Psoas muscle (tissue), 8 donors: ENCODE results near the gene PMEPA1. TPM values are rescaled to one million over a fixed set of nuclear protein-coding genes. Genes with fewer than 3 reads are reported as not detected.

Source experiments
- ATAC-seq, 4 donors: fragments of 200-7000 bp; cut with Tn5 transposase; one replicate each; pipeline ENCODE4 v1.9.1; 2020; ENCODE audit warnings: moderate library complexity in 3 of 4, mild to moderate bottlenecking in 2 of 4
- DNase-seq, 2 donors: peaks; one replicate each; pipeline ENCODE4 v3.0.0-alpha.2; 2020
- H3K27ac ChIP-seq: fragments of 200-600 bp; one replicate; pipeline ENCODE4 v1.8.0; 2022
- H3K27me3 ChIP-seq, 3 donors: fragments of 200-600 bp in 1 of 3; one replicate each; pipeline versions ENCODE4 v1.6.1 to v1.8.0; 2013 to 2022; ENCODE audit warnings: low read length in 2 of 3, mild to moderate bottlenecking in 2 of 3, moderate library complexity in 1 of 3; ENCODE audit not compliant: insufficient read depth in 3 of 3
- H3K36me3 ChIP-seq, 2 donors: fragments of 200-600 bp in 1 of 2; one replicate each; pipeline versions ENCODE4 v1.6.1 to v1.8.0; 2013 to 2022; ENCODE audit warnings: low read depth in 1 of 2, mild to moderate bottlenecking in 1 of 2, moderate library complexity in 1 of 2; ENCODE audit not compliant: insufficient read depth in 1 of 2
- H3K4me1 ChIP-seq: fragments of 200-600 bp; one replicate; pipeline ENCODE4 v1.8.0; 2022
- H3K4me3 ChIP-seq: fragments of 200-600 bp; one replicate; pipeline ENCODE4 v1.8.0; 2022; ENCODE audit warnings: mild to moderate bottlenecking
- H3K9me3 ChIP-seq: fragments of 200-600 bp; one replicate; pipeline ENCODE4 v1.8.0; 2022
- WGBS, 3 donors: extraction: QIAGEN DNeasy Blood & Tissue Kit; methylation state at CpG; one replicate each; pipeline versions ENCODE4 v1.1.6 to v1.1.7; 2013; 5-methylcytosine and 5-hydroxymethylcytosine counted together
- intact Hi-C, 2 donors: fragments of 100-400 bp; cut with DNase I; formaldehyde crosslinking; loops; one replicate each; pipeline versions ENCODE4 v1.11.0 to v1.14.2; 2022
- polyA plus RNA-seq, 3 donors: library from polyadenylated mRNA; stranded (reverse); fragments of 200-250 nt; gene quantifications; one replicate each; pipeline ENCODE4 v1.2.3, GENCODE V29; 2013
- total RNA-seq, 4 donors: library from RNA; stranded (reverse); fragmentation: NEBNext Ultra II Directional in 2 of 4; extraction: Animal tissue kit (Norgen Biotek cat#: 25700) in 2 of 4; gene quantifications; one replicate each; pipeline versions ENCODE4 v1.2.1 to v1.2.4, GENCODE V29; 2021 to 2023
- TF ChIP-seq, protein P1 (sequence below): fragments of 200-600 bp; IDR thresholded peaks from one replicate; pipeline ENCODE4 v1.8.0; 2022; ENCODE audit warnings: antibody characterized with exemption
- donor health status: healthy with polysubstance abuse.
- donor health status: DM: no; HTN: no; CAD: no; lungs with moderate emphysema.
- donor health status: Bipolar disorder and iron deficiency.
- donor health status: healthy.
- donor health status: DM: yes; HTN: yes; CAD: no.
- donor health status: DM: no; HTN: no; CAD: no.
- donor health status: DM: no; HTN: no; CAD: no.
- donor health status: DM: yes; HTN: yes; CAD: no.

The PMEPA1 gene
- total and polyA plus RNA-seq, 7 donors, result 8.9 to 34.0 (median 17.1) TPM

DNA sequence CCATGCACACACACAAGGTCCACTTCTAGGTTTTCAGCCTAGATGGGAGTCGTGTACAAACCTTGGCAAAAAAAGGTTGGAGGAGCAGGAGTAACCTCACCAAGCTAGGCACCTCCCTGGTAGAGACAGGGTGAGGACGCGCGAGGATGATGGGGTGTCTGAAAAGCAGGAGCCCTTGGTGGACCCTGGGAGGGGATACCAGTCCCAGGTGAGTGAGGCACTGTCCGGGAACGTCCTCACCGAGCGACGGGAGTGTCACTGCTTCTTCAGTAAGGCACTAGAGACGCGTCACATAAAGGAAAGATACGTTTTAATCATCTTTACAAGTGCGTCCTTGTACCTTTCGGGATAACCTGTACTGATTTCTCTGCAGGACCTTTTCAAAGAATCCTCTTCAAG lies 60.2 kb downstream of the PMEPA1 start:
- Histone ChIP-seq H3K27ac (no peak overlapping the region), H3K36me3 (peaks cover 0 to 25% of the 10 kb centered on the region in 2 donors), H3K27me3 (no peaks in the 10 kb centered on the region), H3K9me3 (no peaks in the 10 kb centered on the region), H3K4me1 (no peaks in the 10 kb centered on the region), H3K4me3 (no peak overlapping the region)
- TF ChIP-seq, protein P1, sequence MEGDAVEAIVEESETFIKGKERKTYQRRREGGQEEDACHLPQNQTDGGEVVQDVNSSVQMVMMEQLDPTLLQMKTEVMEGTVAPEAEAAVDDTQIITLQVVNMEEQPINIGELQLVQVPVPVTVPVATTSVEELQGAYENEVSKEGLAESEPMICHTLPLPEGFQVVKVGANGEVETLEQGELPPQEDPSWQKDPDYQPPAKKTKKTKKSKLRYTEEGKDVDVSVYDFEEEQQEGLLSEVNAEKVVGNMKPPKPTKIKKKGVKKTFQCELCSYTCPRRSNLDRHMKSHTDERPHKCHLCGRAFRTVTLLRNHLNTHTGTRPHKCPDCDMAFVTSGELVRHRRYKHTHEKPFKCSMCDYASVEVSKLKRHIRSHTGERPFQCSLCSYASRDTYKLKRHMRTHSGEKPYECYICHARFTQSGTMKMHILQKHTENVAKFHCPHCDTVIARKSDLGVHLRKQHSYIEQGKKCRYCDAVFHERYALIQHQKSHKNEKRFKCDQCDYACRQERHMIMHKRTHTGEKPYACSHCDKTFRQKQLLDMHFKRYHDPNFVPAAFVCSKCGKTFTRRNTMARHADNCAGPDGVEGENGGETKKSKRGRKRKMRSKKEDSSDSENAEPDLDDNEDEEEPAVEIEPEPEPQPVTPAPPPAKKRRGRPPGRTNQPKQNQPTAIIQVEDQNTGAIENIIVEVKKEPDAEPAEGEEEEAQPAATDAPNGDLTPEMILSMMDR, result no peak
- DNase-seq (no peak), ATAC-seq (no peak)
- 90 to 94% (median 93%) methylated on average over 14 of the region's 14 CpGs for WGBS, 3 donors
- intact Hi-C loops, result loop anchor here (10.0 kb wide), 2 partner anchors 165 to 435 kb away; no protein-coding TSS in a partner anchor

DNA sequence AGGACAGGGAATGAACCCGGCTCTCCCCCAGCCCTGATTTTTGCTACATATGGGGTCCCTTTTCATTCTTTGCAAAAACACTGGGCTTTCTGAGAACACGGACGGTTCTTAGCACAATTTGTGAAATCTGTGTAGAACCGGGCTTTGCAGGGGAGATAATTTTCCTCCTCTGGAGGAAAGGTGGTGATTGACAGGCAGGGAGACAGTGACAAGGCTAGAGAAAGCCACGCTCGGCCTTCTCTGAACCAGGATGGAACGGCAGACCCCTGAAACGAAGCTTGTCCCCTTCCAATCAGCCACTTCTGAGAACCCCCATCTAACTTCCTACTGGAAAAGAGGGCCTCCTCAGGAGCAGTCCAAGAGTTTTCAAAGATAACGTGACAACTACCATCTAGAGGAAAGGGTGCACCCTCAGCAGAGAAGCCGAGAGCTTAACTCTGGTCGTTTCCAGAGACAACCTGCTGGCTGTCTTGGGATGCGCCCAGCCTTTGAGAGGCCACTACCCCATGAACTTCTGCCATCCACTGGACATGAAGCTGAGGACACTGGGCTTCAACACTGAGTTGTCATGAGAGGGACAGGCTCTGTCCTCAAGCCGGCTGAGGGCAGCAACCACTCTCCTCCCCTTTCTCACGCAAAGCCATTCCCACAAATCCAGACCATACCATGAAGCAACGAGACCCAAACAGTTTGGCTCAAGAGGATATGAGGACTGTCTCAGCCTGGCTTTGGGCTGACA lies 60.8 kb downstream of the PMEPA1 start:
- H3K36me3 ChIP-seq, result peaks cover 0 to 25% of the 10 kb centered on the region in 2 donors
- H3K27ac ChIP-seq, result no peak overlapping the region
- H3K4me3 ChIP-seq, result no peak overlapping the region
- no peaks in the 10 kb centered on the region for H3K4me1 ChIP-seq
- intact Hi-C loops, result no loop called here
- ATAC-seq, result no peak
- no peaks in the 10 kb centered on the region for H3K27me3 ChIP-seq
- TF ChIP-seq, protein P1, result no peak
- WGBS, 3 donors, result 89 to 90% (median 89%) methylated on average over 15 of the region's 15 CpGs
- H3K9me3 ChIP-seq, result no peaks in the 10 kb centered on the region
- no peak for DNase-seq

DNA sequence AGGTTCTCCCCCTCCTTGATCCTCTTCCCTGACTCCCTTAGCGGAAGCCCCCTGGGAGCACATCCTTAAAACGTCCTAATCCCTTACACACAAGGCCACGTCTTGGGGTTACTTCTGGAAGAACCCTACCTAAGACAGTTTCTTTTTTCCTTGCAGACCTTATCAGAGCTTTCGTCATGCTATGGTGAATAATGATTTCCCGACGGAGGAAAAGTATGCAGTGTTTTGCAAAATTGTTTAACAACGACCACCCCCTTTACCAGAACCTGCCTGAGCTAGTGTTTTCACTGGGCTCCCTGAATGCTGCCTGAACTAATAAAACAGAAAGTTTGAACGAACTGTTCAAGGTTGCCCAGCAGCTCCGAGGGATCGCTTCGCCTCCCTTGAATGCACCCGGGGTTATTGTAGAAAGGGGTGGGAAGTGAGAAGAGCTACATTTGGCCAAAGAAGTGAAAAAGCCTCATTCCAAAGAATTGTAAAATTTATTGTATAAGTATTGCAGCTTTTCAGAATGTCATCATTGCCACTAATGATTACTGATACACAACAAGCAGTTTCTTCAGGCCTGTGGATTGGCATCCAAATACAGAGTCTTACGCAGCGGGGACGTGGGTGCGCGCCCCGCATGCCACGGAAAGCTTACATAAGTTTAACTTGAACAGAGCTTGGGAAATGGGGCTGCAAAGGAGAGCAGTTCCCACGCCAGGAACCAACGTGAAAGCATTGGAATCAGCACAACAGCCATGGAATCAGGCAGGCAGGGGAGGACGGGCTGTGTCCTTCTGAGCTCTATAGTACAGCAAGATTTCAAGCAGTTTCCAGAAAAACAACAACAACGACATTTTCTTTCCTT lies 61.7 kb downstream of the PMEPA1 start:
- no peak for DNase-seq
- no peaks in the 10 kb centered on the region for H3K4me1 ChIP-seq
- H3K4me3 ChIP-seq, result no peak overlapping the region
- H3K9me3 ChIP-seq, result no peaks in the 10 kb centered on the region
- ATAC-seq, result no peak
- no peak overlapping the region for H3K27ac ChIP-seq
- TF ChIP-seq, protein P1, result no peak
- no peaks in the 10 kb centered on the region for H3K27me3 ChIP-seq
- H3K36me3 ChIP-seq, result peaks cover 0 to 25% of the 10 kb centered on the region in 2 donors
- intact Hi-C loops, result no loop called here
- WGBS, 3 donors, result 84 to 85% (median 85%) methylated on average over 23 of the region's 23 CpGs

DNA sequence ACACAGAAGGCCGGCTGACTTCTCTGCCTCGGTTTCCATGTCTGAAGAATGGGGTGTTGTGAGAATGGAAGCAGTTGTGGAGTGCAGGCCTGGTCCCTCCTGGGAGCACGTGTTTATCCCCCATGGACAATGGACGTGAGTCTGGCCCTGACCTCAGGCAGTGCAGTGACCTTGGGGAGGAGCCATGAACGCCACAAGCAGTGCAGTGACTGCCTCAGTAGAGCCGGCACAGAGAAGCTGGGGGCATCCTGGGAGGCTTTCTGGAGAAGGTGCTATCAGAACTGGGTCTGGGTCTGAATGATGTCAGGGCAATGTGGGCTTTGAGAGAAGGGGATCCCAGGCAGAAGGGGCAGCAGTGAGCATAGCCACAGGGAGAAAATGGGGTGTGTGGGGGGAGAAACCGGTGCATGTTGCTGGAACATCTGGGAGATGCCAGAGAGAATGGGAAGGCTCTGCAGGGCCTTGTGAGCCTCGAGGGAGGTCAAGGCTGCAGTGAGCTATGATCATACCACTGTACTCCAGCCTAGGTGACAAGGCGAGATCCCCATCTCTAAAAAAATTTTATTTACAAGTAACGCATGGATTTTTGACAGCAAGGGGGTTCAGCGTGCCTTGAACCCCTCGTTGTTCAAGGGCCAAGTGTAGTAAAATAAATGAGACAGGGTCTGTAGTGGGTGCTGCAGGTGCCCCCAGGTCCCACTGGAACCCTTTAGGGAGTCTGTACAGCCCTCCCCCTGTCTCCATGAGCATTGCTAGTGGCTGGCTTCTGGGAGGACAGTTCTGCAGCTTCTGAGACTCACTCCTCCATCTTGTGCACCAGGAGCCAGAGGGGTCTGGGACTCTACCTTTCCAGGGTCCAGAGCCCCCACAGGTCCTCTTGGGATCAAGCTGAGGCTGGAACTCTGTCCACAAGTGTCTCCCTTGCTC lies 62.5 kb downstream of the PMEPA1 start:
- Histone ChIP-seq H3K9me3 (no peaks in the 10 kb centered on the region), H3K4me3 (no peak overlapping the region), H3K27me3 (no peaks in the 10 kb centered on the region), H3K27ac (no peak overlapping the region), H3K36me3 (peaks cover 0 to 21% of the 10 kb centered on the region in 2 donors), H3K4me1 (no peaks in the 10 kb centered on the region)
- ATAC-seq (no peak), DNase-seq (no peak)
- TF ChIP-seq, protein P1, result no peak
- intact Hi-C loops, result no loop called here
- 69 to 77% (median 76%) methylated on average over 12 of the region's 12 CpGs for WGBS, 3 donors
